HG02678 (cell line): ENCODE data around the gene ANKS6.

Experiments
- ATAC-seq: cut with Tn5 transposase; IDR thresholded peaks from one replicate; pipeline ENCODE4 v1.9.1; 2021; ENCODE audit warnings: mild to moderate bottlenecking, moderate library complexity; ENCODE audit not compliant: unreplicated experiment

The ANKS6 gene

GRCh38 chr9:98740226-98740881 is 56.0 kb downstream of the ANKS6 start:
- ATAC-seq = no peak

GRCh38 chr9:98738741-98739140 is 57.6 kb downstream of the ANKS6 start:
- no peak for ATAC-seq

GRCh38 chr9:98736226-98736625 is 60.1 kb downstream of the ANKS6 start:
- ATAC-seq = no peak

- ATAC-seq = no peak
Measured at GRCh38 chr9:98732801-98733200, 63.6 kb downstream of the ANKS6 start.

GRCh38 chr9:98732091-98732490 is 64.3 kb downstream of the ANKS6 start:
- no peak for ATAC-seq

- ATAC-seq = no peak
Measured at GRCh38 chr9:98730871-98731270, 65.5 kb downstream of the ANKS6 start.

- no peak for ATAC-seq
Measured at GRCh38 chr9:98728500-98728899, 67.9 kb downstream of the ANKS6 start.

GRCh38 chr9:98727428-98727827 is 68.9 kb downstream of the ANKS6 start:
- ATAC-seq = no peak

GRCh38 chr9:98726735-98727134 is 69.6 kb downstream of the ANKS6 start:
- no peak for ATAC-seq

- ATAC-seq = no peak
Measured at GRCh38 chr9:98724810-98725530, 71.4 kb downstream of the ANKS6 start.

GRCh38 chr9:98721643-98722042 is 74.7 kb downstream of the ANKS6 start:
- ATAC-seq = no peak

- no peak for ATAC-seq
Measured at GRCh38 chr9:98720402-98720801, 76.0 kb downstream of the ANKS6 start.

GRCh38 chr9:98719055-98719454 is 77.3 kb downstream of the ANKS6 start:
- no peak for ATAC-seq

- no peak for ATAC-seq
Measured at GRCh38 chr9:98714833-98715232, 81.5 kb downstream of the ANKS6 start.

GRCh38 chr9:98712987-98713386 is 83.4 kb downstream of the ANKS6 start:
- no peak for ATAC-seq

GRCh38 chr9:98709968-98710965 is 86.1 kb downstream of the ANKS6 start:
- no peak for ATAC-seq

- ATAC-seq = no peak
Measured at GRCh38 chr9:98708933-98709911, 87.1 kb downstream of the ANKS6 start, which contains the start of gene GABBR2. GABBR2 (minus strand) TSS chr9:98708935; CDS start chr9:98708737, 198 bp downstream.

- no peak for ATAC-seq
Measured at GRCh38 chr9:98708103-98708932, 88.0 kb downstream of the ANKS6 start.
